A673 (cell line): Measurements from ENCODE around the gene MICB. TPM values are rescaled to one million over a fixed set of nuclear protein-coding genes. Genes with fewer than 3 reads are reported as not detected.

Experiments
- BruUV-seq: library from RNA; stranded (reverse); fragments of 400-500 nt; replicated peaks from 2 replicates; lab custom pipeline; 2021; lab: Mats Ljungman, UMichigan
- CTCF ChIA-PET: fragments of 300-600 bp; sonication (Branson Sonifier 250); formaldehyde crosslinking; loops from one replicate; lab custom pipeline; 2022; ENCODE audit warnings: antibody characterized with exemption; lab: Charles Lee
- POLR2A ChIA-PET: fragments of 300-600 bp; sonication (Branson Sonifier 250); formaldehyde crosslinking; loops from one replicate; lab custom pipeline; 2022; ENCODE audit warnings: antibody characterized with exemption; ENCODE audit not compliant: low non-redundant PET; lab: Charles Lee
- DNase-seq: peaks from one replicate; pipeline ENCODE4 v3.0.0-alpha.2; 2015; ENCODE audit warnings: low spot score
- H3K27ac ChIP-seq: fragments of 200-600 bp; sonication (generic); 2 replicates; pipeline ENCODE4 v1.5.1; 2016; ENCODE audit warnings: mixed run types, low read depth, mild to moderate bottlenecking, mixed read lengths, antibody characterized with exemption, low read length; ENCODE audit not compliant: poor library complexity, severe bottlenecking
- H3K27me3 ChIP-seq: fragments of 200-600 bp; sonication (generic); replicated peaks from 2 replicates; pipeline ENCODE4 v1.6.1; 2017; ENCODE audit warnings: mixed run types, low read depth, mild to moderate bottlenecking, mixed read lengths, antibody characterized with exemption, low read length; ENCODE audit not compliant: insufficient read depth, poor library complexity
- H3K36me3 ChIP-seq: fragments of 200-600 bp; sonication (generic); 2 replicates; pipeline ENCODE4 v1.6.1; 2016; ENCODE audit warnings: mixed run types, mild to moderate bottlenecking, mixed read lengths, antibody characterized with exemption, low read length; ENCODE audit not compliant: insufficient read depth, poor library complexity, severe bottlenecking
- H3K4me1 ChIP-seq: fragments of 200-600 bp; sonication (generic); 2 replicates; pipeline ENCODE4 v1.6.1; 2017; ENCODE audit warnings: mixed run types, mild to moderate bottlenecking, mixed read lengths, antibody characterized with exemption, low read length; ENCODE audit not compliant: insufficient read depth, poor library complexity, severe bottlenecking
- H3K4me3 ChIP-seq: fragments of 200-600 bp; sonication (generic); 2 replicates; pipeline ENCODE4 v1.5.1; 2016; ENCODE audit warnings: low read depth, mixed run types, mild to moderate bottlenecking, mixed read lengths, low read length; ENCODE audit not compliant: poor library complexity, severe bottlenecking
- H3K9me3 ChIP-seq: fragments of 200-600 bp; sonication (generic); 2 replicates; pipeline ENCODE4 v1.6.1; 2016; ENCODE audit warnings: mixed run types, low read depth, mild to moderate bottlenecking, mixed read lengths, antibody characterized with exemption, low read length; ENCODE audit not compliant: poor library complexity, severe bottlenecking
- EZH2 ChIP-seq: fragments of 200-600 bp; sonication (generic); IDR thresholded peaks from 2 replicates; pipeline ENCODE4 v1.6.1; 2017; ENCODE audit warnings: borderline replicate concordance, low read depth, mild to moderate bottlenecking, mixed read lengths, antibody characterized with exemption, low read length; ENCODE audit not compliant: poor library complexity, severe bottlenecking
- intact Hi-C: fragments of 100-400 bp; cut with micrococcal nuclease; formaldehyde crosslinking; loops from one replicate; pipeline ENCODE4 v1.10.0; 2022; ENCODE audit not compliant: unreplicated experiment
- total RNA-seq: library from RNA; stranded (reverse); gene quantifications from 2 replicates; pipeline ENCODE4 v1.2.3, GENCODE V29; 2021
- TF ChIP-seq, protein P1 (sequence below): fragments of 300-800, 200-600 bp; sonication (generic); conservative IDR thresholded peaks from 2 replicates; pipeline ENCODE4 v1.5.1; 2017; ENCODE audit warnings: low read depth, mild to moderate bottlenecking, antibody characterized with exemption, low read length, moderate library complexity, mixed read lengths

Gene MICB
- total RNA-seq, 1 experiment from 2014 or later = 12.7 TPM

GRCh38 chr6:31546339-31546957 lies 48.5 kb downstream of the MICB start, which contains the start of gene ATP6V1G2:
Gene ATP6V1G2, minus strand, starts transcription at chr6:31546608. Its CDS starts 49 bp downstream, at chr6:31546559.
- Histone ChIP-seq H3K27ac (peak within 1 kb of the TSS; percentile 71), H3K4me3 (peak within 1 kb of the TSS; percentile 47), H3K27me3 (no peaks in the 10 kb centered on the region), H3K9me3 (no peaks in the 10 kb centered on the region), H3K4me1 (peaks cover 11% of the 10 kb centered on the region), H3K36me3 (peaks cover 4% of the 10 kb centered on the region)
- ChIA-PET POLR2A (interaction anchor here (0.5 kb wide), 1 partner anchor 135 kb away, joined by 3 read pairs; no protein-coding TSS in a partner anchor), CTCF (interaction anchor here (0.6 to 3.9 kb wide), 4 partner anchors 17 to 550 kb away, joined by 3 to 31 read pairs (median 8); partner anchors contain the start of gene MCCD1)
- peak; percentile 96 for DNase-seq
- no TSS peak for BruUV-seq
- intact Hi-C loops = loop anchor here (1.0 to 10.0 kb wide), 4 partner anchors 52 to 348 kb away; partner anchors contain the start of genes APOM, BAG6, CLIC1 and EHMT2
- TF ChIP-seq, protein P1, sequence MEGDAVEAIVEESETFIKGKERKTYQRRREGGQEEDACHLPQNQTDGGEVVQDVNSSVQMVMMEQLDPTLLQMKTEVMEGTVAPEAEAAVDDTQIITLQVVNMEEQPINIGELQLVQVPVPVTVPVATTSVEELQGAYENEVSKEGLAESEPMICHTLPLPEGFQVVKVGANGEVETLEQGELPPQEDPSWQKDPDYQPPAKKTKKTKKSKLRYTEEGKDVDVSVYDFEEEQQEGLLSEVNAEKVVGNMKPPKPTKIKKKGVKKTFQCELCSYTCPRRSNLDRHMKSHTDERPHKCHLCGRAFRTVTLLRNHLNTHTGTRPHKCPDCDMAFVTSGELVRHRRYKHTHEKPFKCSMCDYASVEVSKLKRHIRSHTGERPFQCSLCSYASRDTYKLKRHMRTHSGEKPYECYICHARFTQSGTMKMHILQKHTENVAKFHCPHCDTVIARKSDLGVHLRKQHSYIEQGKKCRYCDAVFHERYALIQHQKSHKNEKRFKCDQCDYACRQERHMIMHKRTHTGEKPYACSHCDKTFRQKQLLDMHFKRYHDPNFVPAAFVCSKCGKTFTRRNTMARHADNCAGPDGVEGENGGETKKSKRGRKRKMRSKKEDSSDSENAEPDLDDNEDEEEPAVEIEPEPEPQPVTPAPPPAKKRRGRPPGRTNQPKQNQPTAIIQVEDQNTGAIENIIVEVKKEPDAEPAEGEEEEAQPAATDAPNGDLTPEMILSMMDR = peak; percentile 99
- TF ChIP-seq EZH2 = no peak

DNA sequence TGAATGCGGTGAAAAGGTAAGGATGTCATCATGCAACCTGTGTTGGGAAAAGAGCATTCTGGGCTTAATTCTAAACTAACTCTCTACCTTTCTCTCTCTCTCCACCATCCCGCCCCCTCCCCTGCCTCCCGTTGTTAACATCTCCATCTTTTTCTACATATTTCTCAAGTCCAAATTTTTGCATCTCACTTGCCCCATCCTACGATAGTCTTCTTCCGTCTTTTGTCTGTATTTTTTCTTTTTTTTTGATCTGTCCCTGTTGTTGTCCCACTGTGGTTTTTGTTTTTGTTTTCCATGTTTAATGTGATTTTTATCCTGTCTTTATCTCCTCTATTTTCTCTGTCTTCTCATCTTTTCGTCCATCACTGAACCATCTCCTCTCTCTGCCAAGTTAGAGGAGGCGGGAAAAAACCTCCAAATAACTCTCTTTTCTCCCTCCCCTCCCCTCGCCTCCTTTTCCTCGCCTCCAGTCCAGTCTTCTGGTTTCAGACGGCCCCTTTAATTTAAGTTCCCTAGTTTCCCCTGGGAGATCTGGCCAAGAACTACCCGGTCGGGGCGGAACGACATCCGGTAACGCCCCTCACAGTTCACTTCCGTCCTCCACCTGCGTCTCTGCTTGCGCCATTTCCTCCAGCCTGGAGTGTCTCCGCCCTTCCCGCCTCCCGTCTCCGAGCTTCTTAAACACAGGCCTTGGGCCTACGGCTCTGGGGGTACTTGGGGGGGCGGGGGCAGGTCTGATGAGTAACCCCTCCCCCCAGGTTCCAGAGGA lies 49.2 kb downstream of the MICB start, which contains the start of gene NFKBIL1:
NFKBIL1 (plus strand) TSS at position 651 of the 769 bp plus-strand sequence; CDS start at position 738, 87 bp downstream.
- Histone ChIP-seq H3K27ac (peak within 1 kb of the TSS; percentile 71), H3K27me3 (no peaks in the 10 kb centered on the region), H3K4me1 (peaks cover 11% of the 10 kb centered on the region), H3K4me3 (peak within 1 kb of the TSS; percentile 47), H3K36me3 (peaks cover 4% of the 10 kb centered on the region), H3K9me3 (no peaks in the 10 kb centered on the region)
- ChIA-PET POLR2A (interaction anchor here (0.5 to 0.6 kb wide), 4 partner anchors 19 to 353 kb away, joined by 3 to 15 read pairs (median 10); no protein-coding TSS in a partner anchor), CTCF (interaction anchor here (0.5 to 3.9 kb wide), 7 partner anchors 49 to 550 kb away, joined by 3 to 31 read pairs (median 7); no protein-coding TSS in a partner anchor)
- TF ChIP-seq, protein P1 = no peak
- TF ChIP-seq EZH2 = no peak
- intact Hi-C loops = loop anchor here (1.0 to 10.0 kb wide), 4 partner anchors 51 to 348 kb away; partner anchors contain the start of genes APOM, BAG6, CLIC1 and EHMT2
- no TSS peak for BruUV-seq
- DNase-seq = peak; percentile 99
